T-cell (primary cell): Measurements from ENCODE around the gene CABLES2. TPM values are rescaled to one million over a fixed set of nuclear protein-coding genes. Genes with fewer than 3 reads are reported as not detected.

Source experiments
- ATAC-seq, 4 experiments: fragments of 200-7000 bp in 3 of 4; fragments of 150-1000 bp in 1 of 4; cut with Tn5 transposase; replicated peaks in 1 of 4; 1 replicate in 3 of 4; 2 replicates in 1 of 4; pipeline ENCODE4 v1.10.0; 2021; ENCODE audit warnings: moderate library complexity in 3 of 4, mild to moderate bottlenecking in 2 of 4, moderate number of reproducible peaks in 1 of 4
- CTCF ChIA-PET, 2 donors: fragments of 300-600 bp; sonication (Branson Sonifier 250); formaldehyde crosslinking; loops; one replicate each; lab custom pipeline; 2022; ENCODE audit warnings: antibody characterized with exemption in 2 of 2; lab: Charles Lee
- POLR2A ChIA-PET, 2 donors: fragments of 300-600 bp; sonication (Branson Sonifier 250); formaldehyde crosslinking; loops; one replicate each; lab custom pipeline; 2022; ENCODE audit warnings: antibody characterized with exemption in 2 of 2; lab: Charles Lee
- DNase-seq, 35 experiments: peaks; one replicate each; pipeline versions ENCODE4 v3.0.0 to v3.0.0-alpha.2; 2013 to 2023
- H3K27ac ChIP-seq: one replicate; pipeline ENCODE4 v1.5.1; 2013; ENCODE audit warnings: low read length
- H3K27me3 ChIP-seq, 2 experiments: replicated peaks in 1 of 2; 1 replicate in 1 of 2; 2 replicates in 1 of 2; pipeline versions ENCODE4 v1.6.1 to v1.7.0; 2013; ENCODE audit warnings: low read length in 1 of 2, mixed read lengths in 1 of 2; ENCODE audit not compliant: control insufficient read depth in 2 of 2, insufficient read depth in 2 of 2; ENCODE audit errors: extremely low read depth in 1 of 2
- H3K36me3 ChIP-seq, 2 donors: 1 replicate in 1 of 2; 2 replicates in 1 of 2; pipeline versions ENCODE4 v1.6.1 to v1.7.0; 2013; ENCODE audit warnings: low read length in 1 of 2; ENCODE audit not compliant: control insufficient read depth in 2 of 2, insufficient read depth in 1 of 2; ENCODE audit errors: extremely low read depth in 1 of 2
- H3K4me1 ChIP-seq, 2 experiments: 1 replicate in 1 of 2; 2 replicates in 1 of 2; pipeline versions ENCODE4 v1.6.1 to v1.7.0; 2013; ENCODE audit warnings: low read length in 2 of 2, mixed read lengths in 1 of 2; ENCODE audit not compliant: insufficient read depth in 2 of 2, control insufficient read depth in 1 of 2; ENCODE audit errors: extremely low read depth in 1 of 2
- H3K4me3 ChIP-seq, 2 donors: 1 replicate in 1 of 2; 2 replicates in 1 of 2; pipeline versions ENCODE4 v1.5.1 to v1.7.0; 2013; ENCODE audit warnings: mild to moderate bottlenecking in 2 of 2, low read length in 1 of 2, moderate library complexity in 1 of 2; ENCODE audit not compliant: control insufficient read depth in 1 of 2; ENCODE audit errors: extremely low read depth in 1 of 2
- H3K9me3 ChIP-seq: 2 replicates; pipeline ENCODE4 v1.7.0; 2013
- H3K27ac Mint-ChIP-seq, 2 donors: one replicate each; pipeline ENCODE4 v1.8.0; 2020 to 2021; ENCODE audit warnings: mild to moderate bottlenecking in 2 of 2, mixed read lengths in 2 of 2
- H3K27me3 Mint-ChIP-seq, 2 donors: one replicate each; pipeline ENCODE4 v1.8.0; 2021 to 2022; ENCODE audit warnings: mixed read lengths in 2 of 2
- H3K36me3 Mint-ChIP-seq: one replicate; pipeline ENCODE4 v1.8.0; 2021; ENCODE audit warnings: mixed read lengths
- H3K4me1 Mint-ChIP-seq, 3 donors: one replicate each; pipeline ENCODE4 v1.8.0; 2020 to 2022; ENCODE audit warnings: mixed read lengths in 3 of 3, mild to moderate bottlenecking in 1 of 3
- H3K4me3 Mint-ChIP-seq, 3 donors: one replicate each; pipeline ENCODE4 v1.8.0; 2020 to 2022; ENCODE audit warnings: mild to moderate bottlenecking in 3 of 3, mixed read lengths in 3 of 3, moderate library complexity in 3 of 3
- H3K9me3 Mint-ChIP-seq, 3 donors: one replicate each; pipeline ENCODE4 v1.8.0; 2020 to 2022; ENCODE audit warnings: mixed read lengths in 3 of 3
- WGBS: methylation state at CpG from one replicate; pipeline ENCODE4 v1.1.5; 2013; ENCODE audit warnings: missing lambda C conversion rate; ENCODE audit not compliant: insufficient coverage; 5-methylcytosine and 5-hydroxymethylcytosine counted together
- total RNA-seq, 35 experiments: library from RNA in 6 of 35; stranded (reverse) in 6 of 35; fragments of 120-200 nt in 1 of 35; gene quantifications; one replicate each; pipeline versions ENCODE4 v1.2.1 to v1.2.4 and lab custom pipeline; 2013 to 2026

The CABLES2 gene
- total RNA-seq, 5 donors from 2014 or later (not counting 1 experiment from before 2014, with no cell fraction given) = 4.3 to 6.8 (median 5.6) TPM

DNA sequence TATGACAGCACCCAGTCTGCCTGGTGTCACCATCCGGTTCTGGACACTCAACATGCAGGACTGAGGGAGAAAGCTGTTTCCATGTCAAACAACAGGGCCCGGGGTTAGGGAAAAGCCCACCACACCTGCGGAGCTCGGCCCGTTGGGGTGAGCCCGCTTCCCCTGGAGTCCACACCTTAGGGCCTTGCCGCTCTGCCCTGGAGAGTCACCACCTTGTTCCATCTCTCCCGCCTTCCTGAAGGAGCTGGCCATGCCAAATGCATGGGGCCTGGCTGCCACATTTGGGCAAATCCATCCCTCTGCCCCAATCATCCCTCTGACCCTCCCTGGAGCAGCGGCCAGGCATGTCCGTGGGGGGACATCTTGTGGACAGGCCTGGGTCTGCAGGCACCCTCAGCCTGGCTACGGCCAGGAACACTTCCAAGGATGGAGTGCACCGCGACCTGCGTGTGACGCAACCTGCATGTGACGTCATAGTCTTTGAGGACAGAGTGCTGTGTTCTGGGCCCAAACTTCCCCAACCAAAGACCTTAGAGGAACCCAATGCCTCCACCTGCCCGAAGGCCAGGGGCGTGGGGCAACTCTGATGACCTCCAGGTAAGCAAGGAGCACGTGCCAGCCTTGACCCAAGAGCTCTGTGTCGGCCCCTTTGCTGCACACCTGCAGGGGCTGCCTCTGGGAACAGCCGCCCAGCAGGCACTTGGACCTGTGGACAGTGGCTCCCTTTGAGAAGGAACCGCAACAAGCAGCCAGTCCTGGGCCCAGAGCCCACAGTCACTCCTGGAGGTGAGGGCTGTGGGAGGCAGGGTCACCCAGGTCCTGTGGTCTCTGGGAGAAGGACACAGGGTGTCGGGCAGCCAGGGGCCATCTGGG lies 1.7 kb downstream of the CABLES2 start:
- peaks cover 0 to 3% of the 10 kb centered on the region in 2 donors for H3K36me3 ChIP-seq
- peaks cover 5 to 43% of the 10 kb centered on the region in 2 experiments for H3K4me1 ChIP-seq
- Mint-ChIP-seq H3K36me3 (peaks cover 7% of the 10 kb centered on the region), H3K4me3 (peak overlapping the region; percentile 71 to 80 (median 75)), H3K9me3 (no peaks in the 10 kb centered on the region), H3K27ac (no peak overlapping the region), H3K27me3 (no peaks in the 10 kb centered on the region), H3K4me1 (peaks cover 20 to 43% (median 39%) of the 10 kb centered on the region in 3 donors)
- H3K9me3 ChIP-seq = no peaks in the 10 kb centered on the region
- CTCF ChIA-PET = no interaction called here
- 92% methylated on average over 22 of the region's 23 CpGs for WGBS
- H3K4me3 ChIP-seq = no peak overlapping the region
- no peak overlapping the region for H3K27ac ChIP-seq
- peaks cover 0 to 5% of the 10 kb centered on the region in 2 experiments for H3K27me3 ChIP-seq
- no peak for DNase-seq
- ATAC-seq = no peak
- POLR2A ChIA-PET = no interaction called here

DNA sequence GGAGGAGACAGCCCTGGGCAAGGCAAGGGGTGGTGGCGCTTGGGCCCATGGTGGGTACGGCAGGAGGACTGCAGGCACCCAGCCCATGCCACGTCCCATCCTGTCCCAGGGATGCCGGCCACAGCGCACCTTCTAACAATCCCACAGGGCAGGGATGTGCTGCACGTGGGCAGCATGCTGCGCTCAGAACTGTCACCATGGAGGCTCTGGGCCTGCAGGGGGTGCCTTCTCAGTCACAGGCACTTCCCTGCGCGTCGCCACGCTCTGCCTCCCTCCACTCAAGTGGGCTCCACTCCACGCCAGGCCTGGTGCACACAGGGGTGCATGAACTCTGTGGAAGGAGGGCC lies 2.4 kb downstream of the CABLES2 start:
- ATAC-seq (no peak), DNase-seq (no peak)
- H3K36me3 Mint-ChIP-seq = peaks cover 7% of the 10 kb centered on the region
- no peaks in the 10 kb centered on the region for H3K9me3 Mint-ChIP-seq
- WGBS = 97% methylated on average over 11 of the region's 12 CpGs
- ChIA-PET CTCF (no interaction called here), POLR2A (no interaction called here)
- peaks cover 18 to 37% (median 33%) of the 10 kb centered on the region in 3 donors for H3K4me1 Mint-ChIP-seq
- no peak overlapping the region for H3K27ac Mint-ChIP-seq
- Histone ChIP-seq H3K27me3 (no peaks in the 10 kb centered on the region), H3K9me3 (no peaks in the 10 kb centered on the region), H3K36me3 (peaks cover 0 to 3% of the 10 kb centered on the region in 2 donors), H3K4me3 (no peak overlapping the region), H3K27ac (no peak overlapping the region), H3K4me1 (peaks cover 5 to 37% of the 10 kb centered on the region in 2 experiments)
- H3K27me3 Mint-ChIP-seq = no peaks in the 10 kb centered on the region
- no peak overlapping the region for H3K4me3 Mint-ChIP-seq

GRCh38 chr20:62404112-62404665 lies 2.9 kb downstream of the CABLES2 start:
- peak overlapping the region in 1 of 2 donors; percentile 16 for H3K27ac Mint-ChIP-seq
- H3K9me3 ChIP-seq = no peaks in the 10 kb centered on the region
- no peaks in the 10 kb centered on the region for H3K27me3 ChIP-seq
- POLR2A ChIA-PET = no interaction called here
- no peak overlapping the region for H3K4me3 ChIP-seq
- 89% methylated on average over 6 of the region's 9 CpGs for WGBS
- ATAC-seq = no peak
- peaks cover 13 to 31% (median 28%) of the 10 kb centered on the region in 3 donors for H3K4me1 Mint-ChIP-seq
- no peaks in the 10 kb centered on the region for H3K27me3 Mint-ChIP-seq
- H3K4me3 Mint-ChIP-seq = peak overlapping the region in 1 of 3 donors; percentile 21
- H3K4me1 ChIP-seq = peaks cover 5 to 34% of the 10 kb centered on the region in 2 experiments
- H3K36me3 ChIP-seq = peaks cover 0 to 3% of the 10 kb centered on the region in 2 donors
- CTCF ChIA-PET = no interaction called here
- no peaks in the 10 kb centered on the region for H3K9me3 Mint-ChIP-seq
- H3K27ac ChIP-seq = no peak overlapping the region
- peaks cover 7% of the 10 kb centered on the region for H3K36me3 Mint-ChIP-seq
- no peak for DNase-seq

- Mint-ChIP-seq H3K4me1 (peaks cover 12 to 31% (median 28%) of the 10 kb centered on the region in 3 donors), H3K4me3 (peak overlapping the region in 1 of 3 donors; percentile 31), H3K27me3 (no peaks in the 10 kb centered on the region), H3K36me3 (peaks cover 7% of the 10 kb centered on the region), H3K27ac (peak overlapping the region in 1 of 2 donors; percentile 74), H3K9me3 (no peaks in the 10 kb centered on the region)
- H3K9me3 ChIP-seq = no peaks in the 10 kb centered on the region
- H3K36me3 ChIP-seq = peaks cover 0 to 3% of the 10 kb centered on the region in 2 donors
- H3K4me1 ChIP-seq = peaks cover 5 to 32% of the 10 kb centered on the region in 2 experiments
- no peak for DNase-seq
- no peaks in the 10 kb centered on the region for H3K27me3 ChIP-seq
- H3K4me3 ChIP-seq = no peak overlapping the region
- ChIA-PET CTCF (no interaction called here), POLR2A (no interaction called here)
- no peak for ATAC-seq
- 98% methylated on average over 7 of the region's 13 CpGs for WGBS
- H3K27ac ChIP-seq = no peak overlapping the region
These were observed 3.8 kb downstream of the CABLES2 start for GRCh38 chr20:62403331-62403730.

DNA sequence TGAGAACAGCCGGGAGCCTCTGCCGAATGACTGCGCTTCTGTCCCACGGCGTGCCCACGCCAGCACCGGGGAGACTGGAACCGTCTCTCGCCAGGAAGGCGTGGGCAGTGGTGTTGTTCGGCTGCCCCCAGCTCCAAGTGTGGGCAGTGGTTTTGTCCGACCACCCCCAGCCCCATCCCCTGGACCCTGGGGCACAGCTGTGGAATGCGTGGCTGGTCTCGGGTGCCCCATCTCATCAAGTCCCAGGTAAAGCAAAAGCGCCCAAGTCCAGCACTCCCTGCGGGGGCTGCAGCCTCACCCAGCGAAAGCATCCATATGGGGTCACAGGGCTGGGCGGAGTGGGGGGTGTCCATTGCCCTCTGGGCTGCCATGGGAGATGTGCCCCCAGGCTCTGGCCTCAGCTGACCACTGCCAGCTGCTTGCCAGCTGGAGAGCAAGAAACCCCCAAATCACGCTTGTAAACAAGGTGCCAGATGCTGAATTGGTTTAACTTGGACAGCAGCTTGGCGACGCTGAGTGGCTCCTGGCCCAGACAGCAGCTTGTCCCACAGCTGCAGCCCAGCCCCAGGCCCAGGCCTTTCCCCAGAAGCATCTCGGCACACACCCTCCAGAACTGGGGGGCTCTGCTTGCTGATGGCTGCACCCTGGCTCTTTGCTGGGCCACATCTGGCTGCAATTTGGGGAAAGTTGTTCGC lies 4.5 kb downstream of the CABLES2 start:
- no peak overlapping the region for H3K27ac Mint-ChIP-seq
- H3K4me3 Mint-ChIP-seq = no peak overlapping the region
- ATAC-seq (no peak), DNase-seq (no peak)
- POLR2A ChIA-PET = interaction anchor here in 1 of 2 donors (0.7 kb wide), 1 partner anchor 102 kb away, joined by 3 read pairs; no protein-coding TSS in a partner anchor
- 91% methylated on average over 22 of the region's 23 CpGs for WGBS
- Histone ChIP-seq H3K27ac (no peak overlapping the region), H3K4me1 (peaks cover 5 to 25% of the 10 kb centered on the region in 2 experiments), H3K27me3 (no peaks in the 10 kb centered on the region), H3K9me3 (no peaks in the 10 kb centered on the region), H3K4me3 (no peak overlapping the region), H3K36me3 (peaks cover 0 to 3% of the 10 kb centered on the region in 2 donors)
- H3K4me1 Mint-ChIP-seq = peaks cover 12 to 27% (median 25%) of the 10 kb centered on the region in 3 donors
- H3K36me3 Mint-ChIP-seq = peaks cover 9% of the 10 kb centered on the region
- no peaks in the 10 kb centered on the region for H3K9me3 Mint-ChIP-seq
- CTCF ChIA-PET = no interaction called here
- H3K27me3 Mint-ChIP-seq = no peaks in the 10 kb centered on the region

GRCh38 chr20:62401331-62401779 lies 5.7 kb downstream of the CABLES2 start:
- H3K36me3 ChIP-seq = peaks cover 0 to 3% of the 10 kb centered on the region in 2 donors
- ATAC-seq = no peak
- Mint-ChIP-seq H3K27me3 (no peaks in the 10 kb centered on the region), H3K4me3 (no peak overlapping the region), H3K4me1 (peaks cover 12 to 26% (median 24%) of the 10 kb centered on the region in 3 donors), H3K36me3 (peaks cover 16% of the 10 kb centered on the region), H3K27ac (no peak overlapping the region), H3K9me3 (no peaks in the 10 kb centered on the region)
- CTCF ChIA-PET = no interaction called here
- H3K9me3 ChIP-seq = no peaks in the 10 kb centered on the region
- POLR2A ChIA-PET = no interaction called here
- 91% methylated on average over 20 of the region's 21 CpGs for WGBS
- H3K4me1 ChIP-seq = peaks cover under 1 to 17% of the 10 kb centered on the region in 2 experiments
- no peaks in the 10 kb centered on the region for H3K27me3 ChIP-seq
- DNase-seq = no peak
- no peak overlapping the region for H3K4me3 ChIP-seq
- H3K27ac ChIP-seq = no peak overlapping the region
